Measurements from ENCODE around the gene DIS3.

- TF ChIP-seq CTCF (IDR thresholded peaks at IDR 0.05; ENCODE audit: insufficient read depth, low read depth, low read length): no peak
- TF ChIP-seq EZH2 (IDR thresholded peaks at IDR 0.05; ENCODE audit: insufficient read depth, low read length): no peak
These were observed 44.7 kb downstream of the DIS3 start for GRCh38 chr13:72737033-72737432.

All from astrocyte (in vitro differentiated cells and primary cell).